DND-41 (cell line): Measurements from ENCODE around the gene SYCP2.

Experiments
- ATAC-seq: fragments of 200-7000 bp; cut with Tn5 transposase; 3 replicates; pipeline ENCODE4 v1.9.1; 2021; ENCODE audit warnings: low read depth; ENCODE audit not compliant: insufficient read depth
- DNase-seq: peaks from one replicate; pipeline ENCODE4 v3.0.0-alpha.2; 2020
- H2AFZ ChIP-seq: 2 replicates; pipeline ENCODE4 v1.6.0; 2012; ENCODE audit warnings: low read depth, low read length
- H3K27ac ChIP-seq: 2 replicates; pipeline ENCODE4 v1.5.1; 2012; ENCODE audit warnings: low read length, inconsistent platforms
- H3K27me3 ChIP-seq: fragments of 200-600 bp; sonication (generic); 2 replicates; pipeline ENCODE4 v1.6.0; 2012; ENCODE audit warnings: low read length, mild to moderate bottlenecking, inconsistent platforms; ENCODE audit not compliant: insufficient read depth, poor library complexity
- H3K36me3 ChIP-seq: 2 replicates; pipeline ENCODE4 v1.5.1; 2012; ENCODE audit warnings: low read length, inconsistent platforms; ENCODE audit not compliant: insufficient read depth
- H3K4me1 ChIP-seq: 2 replicates; pipeline ENCODE4 v1.5.1; 2012; ENCODE audit warnings: mild to moderate bottlenecking, low read length; ENCODE audit not compliant: insufficient read depth
- H3K4me2 ChIP-seq: 2 replicates; pipeline ENCODE4 v1.6.0; 2012; ENCODE audit warnings: mild to moderate bottlenecking, moderate library complexity, low read length, inconsistent platforms; ENCODE audit not compliant: insufficient read depth
- H3K4me3 ChIP-seq, 2 experiments: fragments of 200-600 bp in 1 of 2; shearing (Covaris generic) in 1 of 2; 2 replicates each; pipeline ENCODE4 v1.5.1; 2012 to 2016; ENCODE audit warnings: inconsistent platforms in 2 of 2, low read length in 2 of 2, mild to moderate bottlenecking in 2 of 2, low read depth in 1 of 2, moderate library complexity in 1 of 2
- H3K79me2 ChIP-seq: 2 replicates; pipeline ENCODE4 v1.6.0; 2012; ENCODE audit warnings: low read length, inconsistent platforms; ENCODE audit not compliant: insufficient read depth
- H3K9ac ChIP-seq: 2 replicates; pipeline ENCODE4 v1.6.0; 2012; ENCODE audit warnings: low read depth, mild to moderate bottlenecking, inconsistent platforms, low read length, moderate library complexity
- H3K9me3 ChIP-seq: 2 replicates; pipeline ENCODE4 v1.5.1; 2012; ENCODE audit warnings: low read length, moderate library complexity, mild to moderate bottlenecking, inconsistent platforms; ENCODE audit not compliant: insufficient read depth, severe bottlenecking
- H4K20me1 ChIP-seq: 2 replicates; pipeline ENCODE4 v1.6.0; 2012; ENCODE audit warnings: low read length; ENCODE audit not compliant: insufficient read depth
- EZH2 ChIP-seq: IDR thresholded peaks from 3 replicates; pipeline ENCODE4 v1.6.1; 2012; ENCODE audit warnings: borderline replicate concordance, low read depth, mild to moderate bottlenecking, moderate library complexity, low read length, inconsistent platforms; ENCODE audit not compliant: severe bottlenecking
- TF ChIP-seq, protein P1 (sequence below): IDR thresholded peaks from 2 replicates; pipeline ENCODE4 v1.5.1; 2012; ENCODE audit warnings: borderline replicate concordance, low read length, moderate library complexity, mild to moderate bottlenecking; ENCODE audit not compliant: poor library complexity, severe bottlenecking; ENCODE audit errors: extremely low read depth

The SYCP2 gene

DNA sequence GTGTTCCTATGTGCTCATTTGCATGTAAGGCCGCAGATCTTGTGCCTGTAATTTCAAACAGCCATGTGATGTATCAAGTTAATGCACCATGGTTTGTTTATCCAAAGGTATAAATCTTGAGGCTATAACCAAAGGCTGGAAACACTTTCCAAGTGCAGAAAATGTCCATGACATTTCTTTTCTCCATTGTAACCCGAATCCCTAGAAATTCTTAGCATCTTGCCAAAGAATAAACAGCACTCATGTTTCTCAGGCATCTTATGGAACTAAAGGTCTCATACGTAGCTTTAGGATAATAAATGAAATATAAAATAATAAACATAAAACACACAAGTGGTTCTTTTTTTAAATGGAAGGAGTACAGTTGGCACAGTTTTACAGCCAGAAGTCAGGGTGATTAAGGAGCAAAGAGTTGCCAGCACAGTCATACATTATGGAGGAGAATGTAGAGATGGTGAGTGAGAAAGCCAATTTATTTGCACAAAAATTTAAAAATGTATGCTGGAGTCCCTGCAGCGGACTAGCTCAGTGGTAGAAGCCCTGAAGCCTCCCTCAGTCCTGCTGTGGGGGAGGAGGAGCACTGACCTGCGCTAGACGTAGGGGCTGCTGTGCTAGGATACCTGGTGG, 42.8 kb upstream of the SYCP2 start:
- TF ChIP-seq EZH2: no peak
- TF ChIP-seq, protein P1, sequence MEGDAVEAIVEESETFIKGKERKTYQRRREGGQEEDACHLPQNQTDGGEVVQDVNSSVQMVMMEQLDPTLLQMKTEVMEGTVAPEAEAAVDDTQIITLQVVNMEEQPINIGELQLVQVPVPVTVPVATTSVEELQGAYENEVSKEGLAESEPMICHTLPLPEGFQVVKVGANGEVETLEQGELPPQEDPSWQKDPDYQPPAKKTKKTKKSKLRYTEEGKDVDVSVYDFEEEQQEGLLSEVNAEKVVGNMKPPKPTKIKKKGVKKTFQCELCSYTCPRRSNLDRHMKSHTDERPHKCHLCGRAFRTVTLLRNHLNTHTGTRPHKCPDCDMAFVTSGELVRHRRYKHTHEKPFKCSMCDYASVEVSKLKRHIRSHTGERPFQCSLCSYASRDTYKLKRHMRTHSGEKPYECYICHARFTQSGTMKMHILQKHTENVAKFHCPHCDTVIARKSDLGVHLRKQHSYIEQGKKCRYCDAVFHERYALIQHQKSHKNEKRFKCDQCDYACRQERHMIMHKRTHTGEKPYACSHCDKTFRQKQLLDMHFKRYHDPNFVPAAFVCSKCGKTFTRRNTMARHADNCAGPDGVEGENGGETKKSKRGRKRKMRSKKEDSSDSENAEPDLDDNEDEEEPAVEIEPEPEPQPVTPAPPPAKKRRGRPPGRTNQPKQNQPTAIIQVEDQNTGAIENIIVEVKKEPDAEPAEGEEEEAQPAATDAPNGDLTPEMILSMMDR: no peak
- Histone ChIP-seq H3K4me2 (no peak overlapping the region), H3K9ac (no peak overlapping the region), H4K20me1 (no peaks in the 10 kb centered on the region), H3K27ac (no peak overlapping the region), H3K36me3 (no peaks in the 10 kb centered on the region), H3K27me3 (no peaks in the 10 kb centered on the region), H3K4me1 (no peaks in the 10 kb centered on the region), H3K4me3 (no peak overlapping the region), H3K9me3 (no peaks in the 10 kb centered on the region), H3K79me2 (no peaks in the 10 kb centered on the region), H2AFZ (no peak overlapping the region)
- no peak for ATAC-seq
- DNase-seq: no peak

DNA sequence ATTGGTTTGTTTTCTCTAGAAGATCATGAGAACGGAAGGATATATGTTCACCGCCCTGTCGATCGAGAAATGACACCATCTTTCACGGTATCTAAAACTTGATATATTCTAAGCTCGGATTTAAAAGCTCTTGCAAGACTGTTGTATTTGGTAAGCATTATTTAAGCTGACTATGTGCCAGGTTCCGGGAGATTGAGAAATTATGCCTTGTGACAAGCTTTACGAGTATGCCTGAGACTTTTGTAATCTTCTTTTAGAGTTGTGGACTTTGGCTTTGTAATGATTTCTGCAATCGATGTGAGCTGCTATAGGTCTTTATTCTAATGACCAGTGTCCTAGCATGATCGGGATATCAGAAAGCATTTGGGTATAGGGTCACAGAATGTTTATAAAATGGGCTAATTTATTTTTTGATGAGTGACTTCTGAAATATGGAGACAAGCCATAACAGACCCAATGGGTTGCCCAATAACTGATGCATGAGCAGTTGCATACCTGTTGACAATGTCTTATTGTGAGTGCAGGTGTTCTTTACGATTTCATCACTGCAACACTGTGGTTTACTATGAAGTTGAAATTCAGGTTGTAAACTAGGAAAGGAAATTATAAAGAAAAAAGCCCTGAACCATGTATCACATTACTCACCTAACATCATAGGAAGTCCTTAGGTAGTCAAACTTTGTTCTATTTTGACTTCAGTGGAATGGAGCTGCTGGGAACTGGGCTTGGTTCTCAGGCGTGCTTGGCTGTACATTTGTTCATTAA, 38.8 kb upstream of the SYCP2 start:
- DNase-seq (no peak), ATAC-seq (no peak)
- Histone ChIP-seq H3K9me3 (no peaks in the 10 kb centered on the region), H3K4me3 (no peak overlapping the region), H3K79me2 (no peaks in the 10 kb centered on the region), H2AFZ (no peak overlapping the region), H3K9ac (no peak overlapping the region), H3K27me3 (no peaks in the 10 kb centered on the region), H3K4me2 (no peak overlapping the region), H4K20me1 (no peaks in the 10 kb centered on the region), H3K36me3 (no peaks in the 10 kb centered on the region), H3K4me1 (no peaks in the 10 kb centered on the region), H3K27ac (no peak overlapping the region)
- TF ChIP-seq, protein P1: no peak
- TF ChIP-seq EZH2: no peak

DNA sequence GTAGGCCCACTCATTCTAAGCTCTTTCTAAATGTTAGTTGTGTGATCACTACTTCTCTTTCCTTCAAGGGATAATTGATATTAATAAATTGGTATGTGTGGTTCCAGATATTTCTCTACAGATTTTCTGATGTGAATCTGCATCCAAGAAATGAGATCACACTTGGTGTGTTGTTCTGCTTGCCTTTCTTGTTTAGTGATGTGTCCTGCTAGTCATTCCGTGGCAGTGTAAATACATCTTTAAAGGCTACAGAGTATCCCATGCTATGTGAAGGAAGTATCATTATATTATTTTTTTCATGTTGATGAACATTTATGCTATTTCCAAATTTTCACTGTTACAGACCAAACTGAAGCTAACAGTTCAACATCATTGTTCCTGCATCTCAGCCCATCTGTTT, 38.0 kb upstream of the SYCP2 start:
- ATAC-seq (no peak), DNase-seq (no peak)
- Histone ChIP-seq H3K27me3 (no peaks in the 10 kb centered on the region), H4K20me1 (no peaks in the 10 kb centered on the region), H2AFZ (no peak overlapping the region), H3K4me3 (no peak overlapping the region), H3K79me2 (no peaks in the 10 kb centered on the region), H3K9me3 (no peaks in the 10 kb centered on the region), H3K27ac (no peak overlapping the region), H3K36me3 (no peaks in the 10 kb centered on the region), H3K4me2 (no peak overlapping the region), H3K4me1 (no peaks in the 10 kb centered on the region), H3K9ac (no peak overlapping the region)
- TF ChIP-seq, protein P1: no peak
- no peak for TF ChIP-seq EZH2
